HL-60/S4 treated with phorbol 12-myristate 13-acetate at 8.2 ng/mL for 4 days and 3 days (cell line): ENCODE measurements around the gene NARF.

Experiments
- in situ Hi-C: fragments of 300-500 bp; cut with MboI; formaldehyde crosslinking; loops from 2 replicates; pipeline ENCODE4 v1.15.0; 2022; ENCODE audit warnings: low sequenced_read_pairs

Gene NARF

GRCh38 chr17:82468692-82469091 lies 10.2 kb downstream of the NARF start:
- in situ Hi-C loops = no loop called here

- in situ Hi-C loops = no loop called here
These were observed 11.5 kb downstream of the NARF start for GRCh38 chr17:82470065-82470464.

GRCh38 chr17:82474223-82475010 lies 15.9 kb downstream of the NARF start:
- in situ Hi-C loops = no loop called here

- in situ Hi-C loops = no loop called here
These were observed 16.9 kb downstream of the NARF start for GRCh38 chr17:82475458-82475857.

- in situ Hi-C loops = no loop called here
These were observed 19.4 kb downstream of the NARF start for GRCh38 chr17:82477934-82478333.

GRCh38 chr17:82479602-82480001 lies 21.1 kb downstream of the NARF start:
- in situ Hi-C loops = no loop called here

- in situ Hi-C loops = no loop called here
These were observed 21.8 kb downstream of the NARF start for GRCh38 chr17:82480318-82480717.

- in situ Hi-C loops = no loop called here
These were observed 24.7 kb downstream of the NARF start for GRCh38 chr17:82483204-82483660.

- in situ Hi-C loops = no loop called here
These were observed 25.3 kb downstream of the NARF start for GRCh38 chr17:82483836-82484235.

- in situ Hi-C loops = no loop called here
These were observed 27.9 kb downstream of the NARF start for GRCh38 chr17:82486231-82487094.

- in situ Hi-C loops = no loop called here
These were observed 29.4 kb downstream of the NARF start for GRCh38 chr17:82487910-82488309.

GRCh38 chr17:82489117-82489516 lies 30.6 kb downstream of the NARF start:
- in situ Hi-C loops = no loop called here

GRCh38 chr17:82489851-82490511 lies 31.4 kb downstream of the NARF start:
- in situ Hi-C loops = no loop called here

- in situ Hi-C loops = no loop called here
These were observed 32.1 kb downstream of the NARF start for GRCh38 chr17:82490512-82491195.

- in situ Hi-C loops = no loop called here
These were observed 32.6 kb downstream of the NARF start for GRCh38 chr17:82491196-82491530.

- in situ Hi-C loops = no loop called here
These were observed 33.0 kb downstream of the NARF start for GRCh38 chr17:82491533-82491932.

- in situ Hi-C loops = no loop called here
These were observed 34.2 kb downstream of the NARF start for GRCh38 chr17:82492643-82493225.

- in situ Hi-C loops = no loop called here
These were observed 34.8 kb downstream of the NARF start for GRCh38 chr17:82493226-82493781.

GRCh38 chr17:82494236-82495055 lies 35.9 kb downstream of the NARF start:
- in situ Hi-C loops = no loop called here
